Thyroid gland (tissue), 4 donors: ENCODE results near the gene GLB1L. TPM values are rescaled to one million over a fixed set of nuclear protein-coding genes. Genes with fewer than 3 reads are reported as not detected.
A peak's percentile ranks its signal among the peaks of the same experiment; 100 is the strongest.

Experiments
- DNase-seq, 2 donors: peaks; one replicate each; pipeline ENCODE4 v3.0.0-alpha.2; 2019
- H3K27ac ChIP-seq, 3 donors: fragments of 200-600 bp; sonication (generic); 1 replicate in 2 of 3; 2 replicates in 1 of 3; pipeline ENCODE4 v1.5.1; 2016 to 2019; ENCODE audit warnings: mild to moderate bottlenecking in 1 of 3, moderate library complexity in 1 of 3
- H3K27me3 ChIP-seq: fragments of 200-600 bp; sonication (generic); one replicate; pipeline ENCODE4 v1.5.1; 2019
- H3K36me3 ChIP-seq, 2 donors: fragments of 200-600 bp; sonication (generic); one replicate each; pipeline ENCODE4 v1.5.1; 2016 to 2019
- H3K4me1 ChIP-seq, 2 donors: fragments of 200-600 bp; sonication (generic); one replicate each; pipeline ENCODE4 v1.5.1; 2017 to 2019
- H3K4me3 ChIP-seq, 3 donors: fragments of 200-600 bp; sonication (generic); replicated peaks in 1 of 3; 1 replicate in 2 of 3; 2 replicates in 1 of 3; pipeline ENCODE4 v1.5.1; 2016; ENCODE audit warnings: mild to moderate bottlenecking in 1 of 3
- H3K9me3 ChIP-seq: fragments of 200-600 bp; sonication (generic); one replicate; pipeline ENCODE4 v1.5.1; 2017
- CTCF ChIP-seq, 6 experiments: fragments of 200-600 bp in 3 of 6; fragments of 450-650 bp in 3 of 6; sonication (generic) in 3 of 6; IDR thresholded peaks; one replicate each; pipeline ENCODE4 v1.5.1; 2016 to 2019; ENCODE audit warnings: antibody characterized with exemption in 6 of 6, mild to moderate bottlenecking in 2 of 6, inconsistent platforms in 1 of 6, moderate library complexity in 1 of 6
- POLR2A ChIP-seq, 2 donors: fragments of 450-650 bp; IDR thresholded peaks; one replicate each; pipeline ENCODE4 v1.6.1; 2017; ENCODE audit warnings: antibody characterized with exemption in 2 of 2, mild to moderate bottlenecking in 2 of 2, moderate library complexity in 1 of 2
- WGBS, 2 donors: methylation state at CpG; one replicate each; pipeline ENCODE4 v1.1.5; 2017; 5-methylcytosine and 5-hydroxymethylcytosine counted together
- intact Hi-C: fragments of 100-400 bp; cut with DNase I; formaldehyde crosslinking; loops from one replicate; pipeline ENCODE4 v1.15.1; 2023
- total RNA-seq, 4 donors: library from RNA; depleted of rRNA; stranded (reverse); fragments of >200 nt; gene quantifications; one replicate each; pipeline ENCODE4 v1.2.3, GENCODE V29; 2016

Gene GLB1L
- total RNA-seq, 4 donors from 2014 or later = 12.9 to 24.6 (median 14.9) TPM

DNA sequence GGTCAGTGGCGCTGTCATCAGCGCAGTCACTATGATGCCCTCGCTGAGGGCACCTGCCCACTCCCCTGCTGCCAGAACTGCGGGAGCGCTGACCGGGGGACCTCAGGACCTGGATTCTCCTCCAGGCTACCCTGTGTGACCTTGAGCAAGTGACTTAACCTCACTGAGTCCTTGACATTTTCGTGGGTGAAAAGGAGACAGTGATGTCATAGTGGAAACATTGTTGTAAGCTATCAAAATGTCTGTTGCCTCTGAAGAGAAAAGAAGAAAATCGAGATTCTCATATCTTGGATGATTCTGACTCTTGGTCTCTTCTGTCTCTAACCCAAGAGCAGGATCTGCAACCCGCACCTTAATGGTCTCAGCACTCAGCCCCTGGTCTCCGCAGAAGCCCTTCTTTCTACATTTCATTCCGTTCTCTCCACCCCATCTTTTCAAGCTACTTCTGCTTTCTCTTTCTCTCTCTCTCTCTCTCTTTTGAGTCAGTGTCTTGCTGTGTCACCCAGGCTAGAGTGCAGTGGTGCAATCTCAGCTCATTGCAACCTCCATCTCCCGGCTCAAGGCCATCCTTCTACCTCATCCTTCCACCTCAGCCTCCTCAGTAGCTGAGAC is 9.5 kb upstream of the GLB1L start:
- H3K4me3 ChIP-seq = peak overlapping the region; percentile 24 to 62 (median 49)
- DNase-seq = no peak
- H3K27ac ChIP-seq = peak overlapping the region in 2 of 3 donors; percentile 18 to 49
- intact Hi-C loops = no loop called here
- TF ChIP-seq POLR2A (IDR thresholded peaks at IDR 0.05) (no peak), CTCF (IDR thresholded peaks at IDR 0.05) (no peak)
- H3K36me3 ChIP-seq = no peaks in the 10 kb centered on the region
- peaks cover 20 to 36% of the 10 kb centered on the region in 2 donors for H3K4me1 ChIP-seq
- WGBS, 2 donors = 25 to 37% methylated on average over 8 to 9 of the region's 12 CpGs
- H3K9me3 ChIP-seq = no peaks in the 10 kb centered on the region
- no peaks in the 10 kb centered on the region for H3K27me3 ChIP-seq

DNA sequence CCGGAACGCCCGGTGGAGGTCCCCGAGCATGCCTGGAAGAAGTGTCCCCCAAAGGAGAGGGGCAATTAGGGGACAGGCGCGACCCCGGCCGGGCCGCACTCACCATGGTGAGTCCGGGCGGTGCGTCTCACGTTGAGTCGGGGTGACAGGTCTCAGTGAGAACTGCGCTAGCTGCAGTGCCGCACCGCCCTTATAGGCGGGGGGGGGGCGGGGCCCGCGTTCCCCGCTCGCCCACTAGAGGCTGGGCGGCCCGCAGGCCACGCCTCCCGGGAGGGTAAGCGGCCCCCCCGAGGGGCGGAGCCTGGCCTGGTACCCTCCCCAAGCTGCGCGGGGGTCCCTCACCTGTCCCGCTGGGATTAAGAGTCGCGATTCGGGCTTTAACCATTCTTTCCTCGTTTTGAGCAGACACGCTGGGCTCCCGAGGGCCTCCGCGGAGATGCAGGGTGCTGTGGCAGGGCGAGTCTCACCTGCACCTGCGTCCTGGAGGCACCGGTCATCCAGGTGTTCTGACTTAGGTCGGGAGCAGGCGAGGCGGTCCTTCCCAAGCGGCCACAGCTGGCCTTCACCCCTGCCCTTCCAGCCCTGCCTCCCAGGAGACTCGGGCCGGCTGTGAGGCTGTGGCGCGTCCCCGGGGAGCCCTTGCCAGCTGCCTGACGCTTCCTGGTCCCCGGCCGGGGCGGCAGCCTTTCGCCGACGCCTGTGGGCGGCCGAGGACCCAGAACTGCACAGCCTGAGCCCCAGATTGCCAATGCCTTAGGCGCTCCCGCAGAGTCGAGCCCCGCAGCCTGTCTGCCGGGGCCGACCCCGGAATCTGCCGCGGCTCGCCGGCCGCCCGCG is 8.7 kb upstream of the GLB1L start, which contains the start of gene TUBA4A:
Gene TUBA4A (minus strand): TSS at position 166 of the 837 bp plus-strand sequence. CDS start 60 bp downstream, at position 106.
- intact Hi-C loops = no loop called here

DNA sequence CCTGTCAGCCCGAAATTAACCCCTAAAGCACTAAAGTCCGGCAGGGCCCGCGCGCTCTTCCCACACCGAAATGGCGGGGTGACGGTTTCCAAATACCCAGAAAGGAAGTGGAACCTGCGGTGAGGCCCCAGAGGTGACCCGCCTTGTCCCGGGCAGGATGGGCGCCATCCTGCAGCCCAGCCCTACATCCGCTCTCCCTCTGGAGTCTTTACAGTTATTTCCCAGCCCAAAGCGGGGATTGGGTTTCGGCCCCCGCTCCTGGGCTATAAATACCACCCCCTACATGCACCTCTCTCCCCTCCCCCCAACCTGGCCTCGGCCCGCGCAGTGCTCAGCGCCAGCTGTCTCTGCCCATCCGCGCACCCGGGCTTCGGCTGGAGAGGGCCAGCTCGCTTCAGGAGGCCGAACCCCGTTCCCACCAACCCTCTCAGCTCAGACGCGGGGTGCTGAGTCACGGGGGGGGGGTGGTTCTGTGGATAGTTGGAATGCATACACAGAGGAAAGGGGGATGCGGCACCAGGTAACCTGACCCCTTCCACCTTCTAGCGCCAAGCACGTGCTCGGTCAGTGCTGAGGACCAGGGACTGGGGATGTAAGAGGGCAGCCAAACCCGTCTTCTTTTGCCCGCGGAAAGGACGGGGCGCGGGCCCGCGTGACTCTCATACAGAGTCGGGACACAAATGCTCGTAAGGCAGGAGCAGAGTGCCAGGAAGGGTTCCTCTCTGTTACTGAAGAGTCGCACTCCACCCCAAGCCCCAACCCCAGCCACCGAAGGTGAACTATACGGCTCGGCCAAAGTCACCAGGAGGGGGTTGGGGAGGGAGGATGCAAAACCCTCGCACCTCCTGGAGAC is 7.9 kb upstream of the GLB1L start, which contains the start of gene TUBA4B:
Gene TUBA4B (plus strand): TSS at position 344 of the 853 bp plus-strand sequence. CDS start 165 bp downstream, at position 509.
- peak; percentile 40 to 46 for DNase-seq
- Histone ChIP-seq H3K9me3 (no peaks in the 10 kb centered on the region), H3K4me3 (peak within 1 kb of the TSS; percentile 24 to 62 (median 49)), H3K36me3 (peaks cover 0 to 4% of the 10 kb centered on the region in 2 donors), H3K4me1 (peaks cover 31 to 52% of the 10 kb centered on the region in 2 donors), H3K27me3 (no peaks in the 10 kb centered on the region), H3K27ac (peak within 1 kb of the TSS; percentile 18 to 49 (median 25))
- TF ChIP-seq POLR2A (IDR thresholded peaks at IDR 0.05) (no peak), CTCF (IDR thresholded peaks at IDR 0.05) (no peak)
- 2 to 6% methylated on average over 36 to 37 of the region's 49 CpGs for WGBS, 2 donors
- intact Hi-C loops = no loop called here

More for the DNA sequence above, 8.7 kb upstream of the GLB1L start, which contains the start of gene TUBA4A:
- 0 to 3% methylated on average over 5 to 32 of the region's 76 CpGs for WGBS, 2 donors
- peak within 1 kb of the TSS; percentile 18 to 49 (median 25) for H3K27ac ChIP-seq
- H3K27me3 ChIP-seq = no peaks in the 10 kb centered on the region
- TF ChIP-seq CTCF (IDR thresholded peaks at IDR 0.05) (peak in 2 of 6 experiments; percentile 6 to 20), POLR2A (IDR thresholded peaks at IDR 0.05) (peak; percentile 48 to 97)
- H3K9me3 ChIP-seq = no peaks in the 10 kb centered on the region
- peaks cover 28 to 43% of the 10 kb centered on the region in 2 donors for H3K4me1 ChIP-seq
- H3K4me3 ChIP-seq = peak within 1 kb of the TSS; percentile 24 to 62 (median 49)
- peak; percentile 88 to 89 for DNase-seq
- no peaks in the 10 kb centered on the region for H3K36me3 ChIP-seq

DNA sequence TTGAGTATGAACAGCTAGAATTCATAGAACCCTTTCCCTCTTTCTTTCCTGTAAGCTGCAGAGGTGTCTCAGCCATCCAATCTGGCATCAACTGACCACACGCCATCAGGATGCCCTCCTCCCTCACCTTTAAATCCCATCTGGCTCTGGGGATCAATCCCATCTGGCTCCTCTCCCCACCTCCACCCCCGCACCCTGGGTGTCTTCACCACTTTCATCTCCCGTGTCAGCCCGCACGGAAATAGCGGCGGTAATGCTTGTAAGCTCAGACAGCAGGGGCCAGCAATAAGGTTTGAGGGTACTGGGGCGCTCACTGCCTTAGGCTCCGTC is 7.3 kb upstream of the GLB1L start:
- Histone ChIP-seq H3K36me3 (peaks cover 0 to 4% of the 10 kb centered on the region in 2 donors), H3K9me3 (no peaks in the 10 kb centered on the region), H3K4me3 (peak overlapping the region in 2 of 3 donors; percentile 24 to 62), H3K27ac (peak overlapping the region in 2 of 3 donors; percentile 16 to 49), H3K27me3 (no peaks in the 10 kb centered on the region), H3K4me1 (peaks cover 31 to 56% of the 10 kb centered on the region in 2 donors)
- TF ChIP-seq POLR2A (IDR thresholded peaks at IDR 0.05) (no peak), CTCF (IDR thresholded peaks at IDR 0.05) (no peak)
- WGBS, 2 donors = 25 to 28% methylated on average over 9 of the region's 9 CpGs
- DNase-seq = peak in 1 of 2 donors; percentile 22
- intact Hi-C loops = no loop called here
